Neural cell (in vitro differentiated cells): ENCODE results near the gene IL36G. TPM values are rescaled to one million over a fixed set of nuclear protein-coding genes. Genes with fewer than 3 reads are reported as not detected.

ENCODE experiments used
- H2AFZ ChIP-seq: fragments of 200-600, 300-800 bp; sonication (generic), shearing (Covaris generic); 2 replicates; pipeline ENCODE4 v1.6.0; 2014; ENCODE audit warnings: low read depth, mild to moderate bottlenecking, antibody characterized with exemption, low read length, moderate library complexity
- H3F3A ChIP-seq: fragments of 200-600 bp; shearing (Covaris generic); 2 replicates; pipeline ENCODE4 v1.6.1; 2016; ENCODE audit warnings: mild to moderate bottlenecking, moderate library complexity, mixed read lengths, antibody characterized with exemption, low read length; ENCODE audit not compliant: insufficient read depth, poor library complexity, severe bottlenecking
- H3K27ac ChIP-seq: fragments of 200-600, 300-800 bp; sonication (generic), shearing (Covaris generic); 2 replicates; pipeline ENCODE4 v1.5.1; 2014; ENCODE audit warnings: mild to moderate bottlenecking, low read length, moderate library complexity
- H3K27me3 ChIP-seq: fragments of 300-800, 200-600 bp; sonication (generic), shearing (Covaris generic); 2 replicates; pipeline ENCODE4 v1.6.0; 2014; ENCODE audit warnings: mild to moderate bottlenecking, low read depth, low read length, moderate library complexity; ENCODE audit not compliant: insufficient read depth
- H3K36me3 ChIP-seq: fragments of 300-800, 200-600 bp; sonication (generic), shearing (Covaris generic); 2 replicates; pipeline ENCODE4 v1.5.1; 2014; ENCODE audit warnings: mild to moderate bottlenecking, antibody characterized with exemption, low read length, moderate library complexity; ENCODE audit not compliant: insufficient read depth
- H3K4me2 ChIP-seq: fragments of 300-800, 200-600 bp; sonication (generic), shearing (Covaris generic); 2 replicates; pipeline ENCODE4 v1.6.0; 2014; ENCODE audit warnings: mild to moderate bottlenecking, low read length
- H3K4me3 ChIP-seq: fragments of 300-800, 200-600 bp; sonication (generic), shearing (Covaris generic); 2 replicates; pipeline ENCODE4 v1.5.1; 2014; ENCODE audit warnings: mild to moderate bottlenecking, low read length, moderate library complexity
- H3K79me2 ChIP-seq: fragments of 200-600 bp; shearing (Covaris generic); replicated peaks from 2 replicates; pipeline ENCODE4 v1.6.0; 2014; ENCODE audit warnings: mild to moderate bottlenecking, low read length, moderate library complexity; ENCODE audit not compliant: insufficient read depth
- H3K9ac ChIP-seq: fragments of 300-800, 200-600 bp; sonication (generic), shearing (Covaris generic); 2 replicates; pipeline ENCODE4 v1.6.1; 2016; ENCODE audit warnings: mild to moderate bottlenecking, low read length, mixed read lengths
- H3K9me2 ChIP-seq: fragments of 200-600 bp; shearing (Covaris generic); 2 replicates; pipeline ENCODE4 v1.6.1; 2016; ENCODE audit warnings: mild to moderate bottlenecking, low read length, mixed read lengths; ENCODE audit not compliant: insufficient read depth
- H3K9me3 ChIP-seq: fragments of 200-600, 300-800 bp; sonication (generic), shearing (Covaris generic); 2 replicates; pipeline ENCODE4 v1.6.1; 2016; ENCODE audit warnings: mild to moderate bottlenecking, mixed run types, low read length, moderate library complexity, mixed read lengths
- H4K20me1 ChIP-seq: fragments of 200-600 bp; shearing (Covaris generic); 2 replicates; pipeline ENCODE4 v1.6.1; 2016; ENCODE audit warnings: mild to moderate bottlenecking, mixed run types; ENCODE audit not compliant: insufficient read depth
- CTCF ChIP-seq: fragments of 450-650 bp; IDR thresholded peaks from 2 replicates; pipeline ENCODE4 v1.5.1; 2014; ENCODE audit warnings: antibody characterized with exemption, mild to moderate bottlenecking, moderate library complexity; ENCODE audit not compliant: poor library complexity, severe bottlenecking
- EP300 ChIP-seq: fragments of 450-650 bp; conservative IDR thresholded peaks from 2 replicates; pipeline ENCODE4 v1.6.1; 2014; ENCODE audit warnings: antibody characterized with exemption, mild to moderate bottlenecking, moderate library complexity; ENCODE audit not compliant: poor library complexity, severe bottlenecking
- EZH2 ChIP-seq: fragments of 200-600, 300-800 bp; shearing (Covaris generic), sonication (generic); IDR thresholded peaks from 2 replicates; pipeline ENCODE4 v1.6.1; 2014; ENCODE audit warnings: antibody characterized with exemption, low read length, borderline replicate concordance, mild to moderate bottlenecking; ENCODE audit not compliant: insufficient read depth, poor library complexity, severe bottlenecking
- MXI1 ChIP-seq: fragments of 450-650 bp; conservative IDR thresholded peaks from 2 replicates; pipeline ENCODE4 v1.6.1; 2014; ENCODE audit warnings: antibody characterized with exemption, mild to moderate bottlenecking; ENCODE audit not compliant: poor library complexity, severe bottlenecking
- POLR2AphosphoS5 ChIP-seq: IDR thresholded peaks from 2 replicates; pipeline ENCODE4 v1.6.1; 2012
- RAD21 ChIP-seq: fragments of 450-650 bp; conservative IDR thresholded peaks from 2 replicates; pipeline ENCODE4 v1.6.1; 2014; ENCODE audit warnings: antibody characterized with exemption, mild to moderate bottlenecking, moderate library complexity
- REST ChIP-seq: IDR thresholded peaks from 2 replicates; pipeline ENCODE4 v1.6.1; 2012; ENCODE audit warnings: borderline replicate concordance
- SMC3 ChIP-seq: fragments of 450-650 bp; conservative IDR thresholded peaks from 2 replicates; pipeline ENCODE4 v1.6.1; 2014; ENCODE audit warnings: antibody characterized with exemption, mild to moderate bottlenecking, moderate library complexity; ENCODE audit not compliant: poor library complexity
- TAF1 ChIP-seq: IDR thresholded peaks from 2 replicates; pipeline ENCODE4 v1.6.1; 2012; ENCODE audit warnings: low read depth
- polyA plus RNA-seq: library from polyadenylated mRNA; depleted of rRNA; stranded (reverse); fragments of >200 nt; gene quantifications from 2 replicates; pipeline ENCODE4 v1.2.3, GENCODE V29; 2014

Gene IL36G
- polyA plus RNA-seq, 1 donor from 2014 or later, result not detected

- Histone ChIP-seq H3F3A (no peaks in the 10 kb centered on the region), H3K4me3 (no peak overlapping the region), H3K4me2 (no peak overlapping the region), H2AFZ (no peak overlapping the region), H4K20me1 (no peaks in the 10 kb centered on the region), H3K27me3 (no peaks in the 10 kb centered on the region), H3K36me3 (no peaks in the 10 kb centered on the region), H3K27ac (no peak overlapping the region), H3K9ac (no peak overlapping the region), H3K79me2 (no peaks in the 10 kb centered on the region), H3K9me3 (no peaks in the 10 kb centered on the region), H3K9me2 (no peaks in the 10 kb centered on the region)
- TF ChIP-seq EP300, result no peak
- no peak for TF ChIP-seq REST
- TF ChIP-seq MXI1, result no peak
- no peak for TF ChIP-seq EZH2
- TF ChIP-seq TAF1, result no peak
- TF ChIP-seq SMC3, result no peak
- no peak for TF ChIP-seq RAD21
- no peak for TF ChIP-seq CTCF
- no peak for TF ChIP-seq POLR2AphosphoS5
Measured at GRCh38 chr2:112954364-112954763, 23.4 kb upstream of the IL36G start.

- no peaks in the 10 kb centered on the region for H3F3A ChIP-seq
- H3K9me3 ChIP-seq, result no peaks in the 10 kb centered on the region
- no peak for TF ChIP-seq CTCF
- TF ChIP-seq SMC3, result no peak
- TF ChIP-seq MXI1, result no peak
- TF ChIP-seq POLR2AphosphoS5, result no peak
- TF ChIP-seq RAD21, result no peak
- no peak for TF ChIP-seq TAF1
- TF ChIP-seq EZH2, result no peak
- no peak for TF ChIP-seq REST
- TF ChIP-seq EP300, result no peak
- H3K9me2 ChIP-seq, result no peaks in the 10 kb centered on the region
- no peak overlapping the region for H3K27ac ChIP-seq
- H3K27me3 ChIP-seq, result no peaks in the 10 kb centered on the region
- H3K4me2 ChIP-seq, result no peak overlapping the region
- H3K9ac ChIP-seq, result no peak overlapping the region
- H4K20me1 ChIP-seq, result no peaks in the 10 kb centered on the region
- H3K36me3 ChIP-seq, result no peaks in the 10 kb centered on the region
- H3K4me3 ChIP-seq, result no peak overlapping the region
- no peak overlapping the region for H2AFZ ChIP-seq
- no peaks in the 10 kb centered on the region for H3K79me2 ChIP-seq
Measured at GRCh38 chr2:112957511-112957910, 20.3 kb upstream of the IL36G start.
